GM12878 (cell line): Measurements from ENCODE around the gene FAAP100. TPM values are rescaled to one million over a fixed set of nuclear protein-coding genes. Genes with fewer than 3 reads are reported as not detected.

ENCODE experiments used
- ATAC-seq: fragments of 200-7000 bp; cut with Tn5 transposase; 3 replicates; pipeline ENCODE4 v1.9.1; 2020; ENCODE audit warnings: mild to moderate bottlenecking, moderate library complexity
- BruUV-seq: library from RNA; stranded (reverse); fragments of 400-500 nt; replicated peaks from 2 replicates; lab custom pipeline; 2021; lab: Mats Ljungman, UMichigan
- CTCF ChIA-PET: fragments of 300-600 bp; sonication (Branson Sonifier 250); formaldehyde crosslinking; extraction: SDS; loops from one replicate; lab custom pipeline; 2021; ENCODE audit warnings: inconsistent platforms; lab: Yijun Ruan, JAX
- POLR2A ChIA-PET: fragments of 350-600 bp; formaldehyde crosslinking; extraction: SDS; loops from one replicate; lab custom pipeline; 2021; ENCODE audit warnings: inconsistent platforms; lab: Charles Lee
- RAD21 ChIA-PET: fragments of 300-600 bp; sonication (Branson Sonifier 250); formaldehyde crosslinking; loops from one replicate; lab custom pipeline; 2023; ENCODE audit warnings: antibody characterized with exemption; ENCODE audit not compliant: unreplicated experiment; lab: Charles Lee
- SMC1A ChIA-PET: fragments of 300-600 bp; sonication (Branson Sonifier 250); formaldehyde crosslinking; loops from one replicate; lab custom pipeline; 2023; ENCODE audit not compliant: unreplicated experiment, uncharacterized antibody; lab: Charles Lee
- DNase-seq: peaks from one replicate; pipeline ENCODE4 v3.0.0-alpha.2; 2011; ENCODE audit warnings: low read depth, low spot score
- FAIRE-seq: peaks from 3 replicates; lab custom pipeline; 2011; peaks lifted over from hg19 to GRCh38; lab: Jason Lieb, UNC
- H2AFZ ChIP-seq: 2 replicates; pipeline ENCODE4 v1.6.0; 2011; ENCODE audit warnings: low read depth, low read length, control low read depth; ENCODE audit not compliant: control insufficient read depth
- H3K27ac ChIP-seq: 2 replicates; pipeline ENCODE4 v1.5.1; 2011; ENCODE audit warnings: control low read depth; ENCODE audit not compliant: control insufficient read depth, insufficient read depth
- H3K27me3 ChIP-seq, 2 experiments: replicated peaks in 1 of 2; 2 replicates each; pipeline versions ENCODE4 v1.6.0 to v1.6.1; 2011; ENCODE audit warnings: low read length in 1 of 2; ENCODE audit not compliant: control insufficient read depth in 2 of 2, insufficient read depth in 2 of 2
- H3K36me3 ChIP-seq, 2 experiments: 2 replicates each; pipeline ENCODE4 v1.5.1; 2011; ENCODE audit warnings: low read length in 1 of 2; ENCODE audit not compliant: control insufficient read depth in 2 of 2, insufficient read depth in 2 of 2
- H3K4me1 ChIP-seq: 2 replicates; pipeline ENCODE4 v1.6.1; 2011; ENCODE audit warnings: mild to moderate bottlenecking, low read length, moderate library complexity, mixed read lengths; ENCODE audit not compliant: control insufficient read depth, insufficient read depth
- H3K4me2 ChIP-seq: 2 replicates; pipeline ENCODE4 v1.6.0; 2011; ENCODE audit warnings: control low read depth; ENCODE audit not compliant: control insufficient read depth, insufficient read depth
- H3K4me3 ChIP-seq: fragments of 200-600 bp; sonication (generic); 2 replicates; pipeline ENCODE4 v1.5.1; 2016
- H3K79me2 ChIP-seq: 2 replicates; pipeline ENCODE4 v1.6.0; 2011; ENCODE audit warnings: low read length; ENCODE audit not compliant: control insufficient read depth, insufficient read depth
- H3K9ac ChIP-seq: 2 replicates; pipeline ENCODE4 v1.8.0; 2011; ENCODE audit warnings: low read length, control low read depth, mixed read lengths; ENCODE audit not compliant: control insufficient read depth, insufficient read depth
- H3K9me3 ChIP-seq: replicated peaks from 3 replicates; pipeline ENCODE4 v1.5.1; 2011; ENCODE audit warnings: mild to moderate bottlenecking, low read length; ENCODE audit not compliant: control insufficient read depth, insufficient read depth
- H4K20me1 ChIP-seq: 2 replicates; pipeline ENCODE4 v1.6.0; 2011; ENCODE audit not compliant: control insufficient read depth, insufficient read depth
- DPF2 ChIP-seq: fragments of 450-650 bp; IDR thresholded peaks from 2 replicates; pipeline ENCODE4 v1.6.1; 2017; ENCODE audit warnings: mild to moderate bottlenecking
- EED ChIP-seq: sonication (generic); IDR thresholded peaks from 2 replicates; pipeline ENCODE4 v1.6.1; 2016; ENCODE audit warnings: antibody characterized with exemption, low read depth
- NR2C1 ChIP-seq: fragments of 450-650 bp; IDR thresholded peaks from 2 replicates; pipeline ENCODE4 v1.6.1; 2017; ENCODE audit warnings: antibody characterized with exemption, mild to moderate bottlenecking, moderate library complexity
- PML ChIP-seq: IDR thresholded peaks from 2 replicates; pipeline ENCODE4 v1.6.1; 2012; ENCODE audit warnings: low read length, inconsistent platforms
- RCOR1 ChIP-seq: conservative IDR thresholded peaks from 2 replicates; pipeline ENCODE4 v1.6.1; 2012; ENCODE audit warnings: low read depth, low read length, improper control_type of control experiment
- RELA ChIP-seq: fragments of 450-650 bp; IDR thresholded peaks from 2 replicates; pipeline ENCODE4 v1.8.0; 2014; ENCODE audit warnings: borderline replicate concordance; ENCODE audit not compliant: partially characterized antibody
- SP1 ChIP-seq: IDR thresholded peaks from one replicate; pipeline ENCODE4 v1.6.1; 2011; ENCODE audit warnings: low read depth, low read length
- TCF7 ChIP-seq: IDR thresholded peaks from 2 replicates; pipeline ENCODE4 v1.6.1; 2014; ENCODE audit warnings: antibody characterized with exemption, borderline replicate concordance
- YY1 ChIP-seq: IDR thresholded peaks from 2 replicates; pipeline ENCODE4 v1.6.1; 2011; ENCODE audit warnings: low read depth, mild to moderate bottlenecking, low read length
- ZNF207 ChIP-seq: fragments of 450-650 bp; IDR thresholded peaks from 2 replicates; pipeline ENCODE4 v1.6.1; 2014; ENCODE audit warnings: antibody characterized with exemption, mild to moderate bottlenecking, borderline replicate concordance
- ZNF24 ChIP-seq: fragments of 450-650 bp; IDR thresholded peaks from 2 replicates; pipeline ENCODE4 v1.6.1; 2017; ENCODE audit warnings: antibody characterized with exemption, mild to moderate bottlenecking
- WGBS: methylation state at CpG from one replicate; pipeline ENCODE4 v1.1.6; 2016; ENCODE audit warnings: low lambda C conversion rate; ENCODE audit not compliant: insufficient replicate concordance, insufficient coverage; ENCODE audit errors: missing lambda C conversion rate; 5-methylcytosine and 5-hydroxymethylcytosine counted together
- in situ Hi-C: fragments of 300-500 bp; cut with MboI; formaldehyde crosslinking; loops from 9 replicates; pipeline ENCODE4 v1.14.3; 2018; ENCODE audit warnings: mixed read lengths
- intact Hi-C: fragments of 100-400 bp; cut with micrococcal nuclease; formaldehyde crosslinking; loops from one replicate; pipeline ENCODE4 v1.14.2; 2022; ENCODE audit not compliant: unreplicated experiment
- polyA plus RNA-seq, 11 experiments: library from polyadenylated mRNA; depleted of rRNA in 4 of 11; unstranded in 6 of 11; stranded (reverse) in 5 of 11; fragments of >200 nt; fragmentation: Nextera tagmentation in 4 of 11; fragmentation: Illumina TruSeq in 1 of 11; extraction: Ambion mirVana in 4 of 11; extraction: Trizol in 1 of 11; gene quantifications; 1 replicate in 1 of 11; 2 replicates in 10 of 11; pipeline versions ENCODE4 v1.2.1 to v1.2.3, GENCODE V29; 2011 to 2016; ENCODE audit warnings: inconsistent platforms in 2 of 11, missing spikeins in 2 of 11, low read depth in 1 of 11
- total RNA-seq, 4 experiments: library from RNA; depleted of rRNA in 3 of 4; stranded (reverse); fragments of >200 nt in 3 of 4; fragmentation: Illumina TruSeq in 1 of 4; extraction: Trizol in 1 of 4; gene quantifications; 2 replicates each; pipeline versions ENCODE4 v1.2.1 to v1.2.3, GENCODE V29; 2013 to 2021
- TF ChIP-seq, protein P1 (sequence below): IDR thresholded peaks from 2 replicates; pipeline ENCODE4 v1.6.1; 2011; ENCODE audit warnings: low read depth, mild to moderate bottlenecking, low read length, moderate library complexity, borderline replicate concordance; ENCODE audit errors: extremely low read depth
- TF ChIP-seq, protein P2 (sequence below): fragments of 450-650 bp; IDR thresholded peaks from 2 replicates; pipeline ENCODE4 v1.6.1; 2018; ENCODE audit warnings: mild to moderate bottlenecking, low read depth, moderate library complexity; ENCODE audit not compliant: partially characterized antibody
- TF ChIP-seq, protein P3 (sequence below): fragments of 450-650 bp; formaldehyde crosslinking; IDR thresholded peaks from 2 replicates; pipeline ENCODE4 v1.4.0; 2022; ENCODE audit warnings: mild to moderate bottlenecking, moderate library complexity
- TF ChIP-seq, protein P4 (sequence below): fragments of 150-350 bp; IDR thresholded peaks from 2 replicates; pipeline ENCODE4 v1.6.1; 2014; ENCODE audit warnings: mild to moderate bottlenecking, low read depth, low read length

Gene FAAP100
- total and polyA plus RNA-seq, 10 of the 15 experiments (the other 5 are each of a cell fraction or from before 2014, with no cell fraction given): 0.11 to 46.2 (median 17.1) TPM

DNA sequence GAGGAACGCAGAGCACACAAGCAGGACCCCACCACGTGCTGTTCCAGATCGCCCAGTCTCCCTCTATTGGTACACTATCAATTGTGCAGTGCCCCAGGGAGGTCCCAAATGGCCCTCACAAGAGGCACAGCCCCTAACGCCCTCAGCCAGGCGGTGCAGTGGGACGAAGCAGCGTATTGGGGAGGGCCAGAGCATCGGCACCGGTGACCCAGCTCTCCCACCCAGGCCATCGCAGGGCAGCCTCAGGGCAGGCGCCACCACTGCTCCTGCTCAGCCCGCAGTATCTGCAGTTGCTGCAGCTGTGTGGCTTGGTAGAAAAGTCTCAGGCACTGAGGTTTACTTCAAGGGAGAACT, 5.9 kb upstream of the FAAP100 start:
- H3K27me3 ChIP-seq: no peaks in the 10 kb centered on the region
- 87% methylated on average over 12 of the region's 12 CpGs for WGBS
- no peak overlapping the region for H3K9ac ChIP-seq
- CTCF ChIA-PET: no interaction called here
- H3K4me3 ChIP-seq: no peak overlapping the region
- no peak for FAIRE-seq
- H3K27ac ChIP-seq: no peak overlapping the region
- no peak for TF ChIP-seq RELA
- no peak for TF ChIP-seq NR2C1
- TF ChIP-seq, protein P1, sequence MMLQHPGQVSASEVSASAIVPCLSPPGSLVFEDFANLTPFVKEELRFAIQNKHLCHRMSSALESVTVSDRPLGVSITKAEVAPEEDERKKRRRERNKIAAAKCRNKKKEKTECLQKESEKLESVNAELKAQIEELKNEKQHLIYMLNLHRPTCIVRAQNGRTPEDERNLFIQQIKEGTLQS: no peak
- TF ChIP-seq ZNF207: no peak
- no peak for TF ChIP-seq DPF2
- no peak for TF ChIP-seq YY1
- TF ChIP-seq, protein P2, sequence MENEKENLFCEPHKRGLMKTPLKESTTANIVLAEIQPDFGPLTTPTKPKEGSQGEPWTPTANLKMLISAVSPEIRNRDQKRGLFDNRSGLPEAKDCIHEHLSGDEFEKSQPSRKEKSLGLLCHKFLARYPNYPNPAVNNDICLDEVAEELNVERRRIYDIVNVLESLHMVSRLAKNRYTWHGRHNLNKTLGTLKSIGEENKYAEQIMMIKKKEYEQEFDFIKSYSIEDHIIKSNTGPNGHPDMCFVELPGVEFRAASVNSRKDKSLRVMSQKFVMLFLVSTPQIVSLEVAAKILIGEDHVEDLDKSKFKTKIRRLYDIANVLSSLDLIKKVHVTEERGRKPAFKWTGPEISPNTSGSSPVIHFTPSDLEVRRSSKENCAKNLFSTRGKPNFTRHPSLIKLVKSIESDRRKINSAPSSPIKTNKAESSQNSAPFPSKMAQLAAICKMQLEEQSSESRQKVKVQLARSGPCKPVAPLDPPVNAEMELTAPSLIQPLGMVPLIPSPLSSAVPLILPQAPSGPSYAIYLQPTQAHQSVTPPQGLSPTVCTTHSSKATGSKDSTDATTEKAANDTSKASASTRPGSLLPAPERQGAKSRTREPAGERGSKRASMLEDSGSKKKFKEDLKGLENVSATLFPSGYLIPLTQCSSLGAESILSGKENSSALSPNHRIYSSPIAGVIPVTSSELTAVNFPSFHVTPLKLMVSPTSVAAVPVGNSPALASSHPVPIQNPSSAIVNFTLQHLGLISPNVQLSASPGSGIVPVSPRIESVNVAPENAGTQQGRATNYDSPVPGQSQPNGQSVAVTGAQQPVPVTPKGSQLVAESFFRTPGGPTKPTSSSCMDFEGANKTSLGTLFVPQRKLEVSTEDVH: no peak
- no peak for TF ChIP-seq ZNF24
- no peak for TF ChIP-seq SP1
- no peak for TF ChIP-seq EED
- no peak for TF ChIP-seq TCF7
- TF ChIP-seq, protein P3, sequence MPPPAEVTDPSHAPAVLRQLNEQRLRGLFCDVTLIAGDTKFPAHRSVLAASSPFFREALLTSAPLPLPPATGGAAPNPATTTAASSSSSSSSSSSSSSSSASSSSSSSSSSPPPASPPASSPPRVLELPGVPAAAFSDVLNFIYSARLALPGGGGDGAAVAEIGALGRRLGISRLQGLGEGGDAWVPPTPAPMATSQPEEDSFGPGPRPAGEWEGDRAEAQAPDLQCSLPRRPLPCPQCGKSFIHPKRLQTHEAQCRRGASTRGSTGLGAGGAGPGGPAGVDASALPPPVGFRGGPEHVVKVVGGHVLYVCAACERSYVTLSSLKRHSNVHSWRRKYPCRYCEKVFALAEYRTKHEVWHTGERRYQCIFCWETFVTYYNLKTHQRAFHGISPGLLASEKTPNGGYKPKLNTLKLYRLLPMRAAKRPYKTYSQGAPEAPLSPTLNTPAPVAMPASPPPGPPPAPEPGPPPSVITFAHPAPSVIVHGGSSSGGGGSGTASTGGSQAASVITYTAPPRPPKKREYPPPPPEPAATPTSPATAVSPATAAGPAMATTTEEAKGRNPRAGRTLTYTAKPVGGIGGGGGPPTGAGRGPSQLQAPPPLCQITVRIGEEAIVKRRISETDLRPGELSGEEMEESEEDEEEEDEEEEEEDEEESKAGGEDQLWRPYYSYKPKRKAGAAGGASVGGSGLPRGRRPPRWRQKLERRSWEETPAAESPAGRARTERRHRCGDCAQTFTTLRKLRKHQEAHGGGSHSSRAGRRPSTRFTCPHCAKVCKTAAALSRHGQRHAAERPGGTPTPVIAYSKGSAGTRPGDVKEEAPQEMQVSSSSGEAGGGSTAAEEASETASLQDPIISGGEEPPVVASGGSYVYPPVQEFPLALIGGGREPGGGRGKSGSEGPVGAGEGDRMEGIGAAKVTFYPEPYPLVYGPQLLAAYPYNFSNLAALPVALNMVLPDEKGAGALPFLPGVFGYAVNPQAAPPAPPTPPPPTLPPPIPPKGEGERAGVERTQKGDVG (CRISPR knock-in tag): no peak
- TF ChIP-seq, protein P4, sequence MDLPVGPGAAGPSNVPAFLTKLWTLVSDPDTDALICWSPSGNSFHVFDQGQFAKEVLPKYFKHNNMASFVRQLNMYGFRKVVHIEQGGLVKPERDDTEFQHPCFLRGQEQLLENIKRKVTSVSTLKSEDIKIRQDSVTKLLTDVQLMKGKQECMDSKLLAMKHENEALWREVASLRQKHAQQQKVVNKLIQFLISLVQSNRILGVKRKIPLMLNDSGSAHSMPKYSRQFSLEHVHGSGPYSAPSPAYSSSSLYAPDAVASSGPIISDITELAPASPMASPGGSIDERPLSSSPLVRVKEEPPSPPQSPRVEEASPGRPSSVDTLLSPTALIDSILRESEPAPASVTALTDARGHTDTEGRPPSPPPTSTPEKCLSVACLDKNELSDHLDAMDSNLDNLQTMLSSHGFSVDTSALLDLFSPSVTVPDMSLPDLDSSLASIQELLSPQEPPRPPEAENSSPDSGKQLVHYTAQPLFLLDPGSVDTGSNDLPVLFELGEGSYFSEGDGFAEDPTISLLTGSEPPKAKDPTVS: no peak
- TF ChIP-seq RCOR1: no peak
- no peak for TF ChIP-seq PML
- TF ChIP-seq, all 136 proteins: peak for 0
- Histone ChIP-seq H3K36me3 (peaks cover 7 to 18% of the 10 kb centered on the region in 2 experiments; a peak in 3 of 4 replicates), H3K4me2 (no peak overlapping the region), H3K79me2 (no peaks in the 10 kb centered on the region; the same call in 1 of the 2 replicates), H3K9me3 (no peaks in the 10 kb centered on the region), H4K20me1 (no peaks in the 10 kb centered on the region), H3K4me1 (peaks cover 32% of the 10 kb centered on the region), H2AFZ (no peak overlapping the region)
- ChIA-PET RAD21 (no interaction called here), SMC1A (no interaction called here), POLR2A (no interaction called here)
- ATAC-seq (no peak), DNase-seq (no peak)
- in situ Hi-C loops (no loop called here), intact Hi-C loops (no loop called here)
- BruUV-seq: no TSS peak
